Ascending aorta (tissue), 2 donors: ENCODE measurements around the gene KATNB1. TPM values are rescaled to one million over a fixed set of nuclear protein-coding genes. Genes with fewer than 3 reads are reported as not detected.

ENCODE experiments used
- DNase-seq, 2 donors: peaks; one replicate each; pipeline ENCODE4 v3.0.0-alpha.2; 2019; ENCODE audit warnings: low spot score in 2 of 2
- H3K27ac ChIP-seq, 2 donors: fragments of 200-600 bp; sonication (generic); one replicate each; pipeline ENCODE4 v1.5.1; 2016 to 2017; ENCODE audit warnings: mild to moderate bottlenecking in 1 of 2
- H3K27me3 ChIP-seq: fragments of 200-600 bp; sonication (generic); one replicate; pipeline ENCODE4 v1.5.1; 2017
- H3K36me3 ChIP-seq, 2 donors: fragments of 200-600 bp; sonication (generic); one replicate each; pipeline ENCODE4 v1.5.1; 2016
- H3K4me1 ChIP-seq, 2 donors: fragments of 200-600 bp; sonication (generic); one replicate each; pipeline ENCODE4 v1.5.1; 2016 to 2017; ENCODE audit warnings: mild to moderate bottlenecking in 1 of 2
- H3K4me3 ChIP-seq, 2 donors: fragments of 200-600 bp; sonication (generic); one replicate each; pipeline ENCODE4 v1.5.1; 2016 to 2017; ENCODE audit warnings: mild to moderate bottlenecking in 1 of 2
- H3K9me3 ChIP-seq, 2 donors: fragments of 200-600 bp; sonication (generic); one replicate each; pipeline ENCODE4 v1.5.1; 2016
- intact Hi-C: fragments of 100-400 bp; cut with DNase I; formaldehyde crosslinking; loops from one replicate; pipeline ENCODE4 v1.15.1; 2023
- total RNA-seq: library from RNA; depleted of rRNA; stranded (reverse); fragments of >200 nt; gene quantifications from one replicate; pipeline ENCODE4 v1.1.0, GENCODE V29; 2016
- TF ChIP-seq, protein P1 (sequence below), 3 experiments: fragments of 200-600 bp in 2 of 3; fragments of 450-650 bp in 1 of 3; sonication (generic) in 2 of 3; IDR thresholded peaks; one replicate each; pipeline ENCODE4 v1.5.1; 2016 to 2019; ENCODE audit warnings: antibody characterized with exemption in 3 of 3, mild to moderate bottlenecking in 1 of 3, moderate library complexity in 1 of 3

The KATNB1 gene
- total RNA-seq, 1 donor from 2014 or later = 35.3 TPM

DNA sequence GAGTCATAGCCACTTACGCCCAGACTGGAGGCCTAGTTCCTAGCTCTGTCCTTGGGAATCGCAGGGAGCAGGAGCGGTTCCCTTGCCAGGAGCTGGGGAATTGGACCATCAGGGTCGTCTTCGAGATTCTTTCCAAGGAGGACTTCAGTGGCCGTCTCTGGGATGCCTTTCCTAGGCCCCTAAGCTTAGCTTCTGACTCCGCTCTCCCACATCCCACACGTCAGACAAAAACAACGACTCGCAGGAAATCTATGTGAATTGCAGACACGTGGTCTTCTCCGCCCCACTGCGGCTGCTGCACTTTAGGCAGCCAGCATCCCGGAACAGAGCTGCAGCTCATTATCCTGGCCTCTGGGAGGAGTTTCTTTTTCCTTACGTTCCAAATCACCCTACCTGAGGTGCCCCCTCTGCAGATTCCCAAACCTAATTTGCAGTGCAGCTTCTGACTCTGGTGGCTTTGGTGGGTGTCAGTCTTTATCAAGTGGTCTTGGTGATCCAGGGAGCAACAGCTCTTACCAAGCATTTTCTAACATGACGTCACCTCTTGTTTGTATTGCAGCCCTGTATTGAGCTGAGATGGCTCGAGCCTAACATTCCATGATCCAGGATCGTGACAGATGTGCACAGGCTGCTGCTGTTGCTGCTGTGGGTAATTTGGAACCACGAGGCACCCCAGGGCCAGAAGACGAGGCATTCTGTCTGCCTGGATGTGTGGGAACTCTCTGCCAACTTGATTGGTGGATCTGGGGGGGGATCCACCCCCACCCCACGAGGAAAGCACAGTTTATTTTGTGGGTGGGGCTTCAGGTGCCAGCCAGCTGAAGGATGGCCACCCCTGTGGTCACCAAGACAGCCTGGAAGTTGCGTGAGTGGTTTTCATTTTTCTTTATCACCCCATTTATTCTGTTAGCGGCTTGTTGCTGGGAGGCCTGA, 1.1 kb downstream of the KATNB1 start:
- TF ChIP-seq, protein P1, sequence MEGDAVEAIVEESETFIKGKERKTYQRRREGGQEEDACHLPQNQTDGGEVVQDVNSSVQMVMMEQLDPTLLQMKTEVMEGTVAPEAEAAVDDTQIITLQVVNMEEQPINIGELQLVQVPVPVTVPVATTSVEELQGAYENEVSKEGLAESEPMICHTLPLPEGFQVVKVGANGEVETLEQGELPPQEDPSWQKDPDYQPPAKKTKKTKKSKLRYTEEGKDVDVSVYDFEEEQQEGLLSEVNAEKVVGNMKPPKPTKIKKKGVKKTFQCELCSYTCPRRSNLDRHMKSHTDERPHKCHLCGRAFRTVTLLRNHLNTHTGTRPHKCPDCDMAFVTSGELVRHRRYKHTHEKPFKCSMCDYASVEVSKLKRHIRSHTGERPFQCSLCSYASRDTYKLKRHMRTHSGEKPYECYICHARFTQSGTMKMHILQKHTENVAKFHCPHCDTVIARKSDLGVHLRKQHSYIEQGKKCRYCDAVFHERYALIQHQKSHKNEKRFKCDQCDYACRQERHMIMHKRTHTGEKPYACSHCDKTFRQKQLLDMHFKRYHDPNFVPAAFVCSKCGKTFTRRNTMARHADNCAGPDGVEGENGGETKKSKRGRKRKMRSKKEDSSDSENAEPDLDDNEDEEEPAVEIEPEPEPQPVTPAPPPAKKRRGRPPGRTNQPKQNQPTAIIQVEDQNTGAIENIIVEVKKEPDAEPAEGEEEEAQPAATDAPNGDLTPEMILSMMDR (IDR thresholded peaks at IDR 0.05) = no peak
- Histone ChIP-seq H3K4me3 (peak overlapping the region; percentile 82 to 91), H3K27ac (peak overlapping the region; percentile 64 to 68), H3K9me3 (no peaks in the 10 kb centered on the region), H3K4me1 (peaks cover 9 to 18% of the 10 kb centered on the region in 2 donors), H3K36me3 (no peaks in the 10 kb centered on the region), H3K27me3 (no peaks in the 10 kb centered on the region)
- intact Hi-C loops = loop anchor here (10.0 kb wide), 5 partner anchors 292 to 1312 kb away; partner anchors contain the start of genes AMFR, ARL2BP, CIAPIN1 and COQ9
- no peak for DNase-seq

- intact Hi-C loops = loop anchor here (10.0 kb wide), 5 partner anchors 294 to 1314 kb away; partner anchors contain the start of genes AMFR, ARL2BP, CIAPIN1 and COQ9
Observed at GRCh38 chr16:57738844-57739243, 3.3 kb downstream of the KATNB1 start.

GRCh38 chr16:57739756-57740422, 4.3 kb downstream of the KATNB1 start:
- Histone ChIP-seq H3K36me3 (peaks cover 4 to 11% of the 10 kb centered on the region in 2 donors), H3K9me3 (no peaks in the 10 kb centered on the region), H3K27me3 (no peaks in the 10 kb centered on the region), H3K27ac (no peak overlapping the region), H3K4me3 (no peak overlapping the region), H3K4me1 (peaks cover 9 to 13% of the 10 kb centered on the region in 2 donors)
- TF ChIP-seq, protein P1 (IDR thresholded peaks at IDR 0.05) = no peak
- DNase-seq = no peak
- intact Hi-C loops = loop anchor here (10.0 kb wide), 5 partner anchors 295 to 1315 kb away; partner anchors contain the start of genes AMFR, ARL2BP, CIAPIN1 and COQ9

More at GRCh38 chr16:57738844-57739243, 3.3 kb downstream of the KATNB1 start:
- no peak for DNase-seq
- Histone ChIP-seq H3K27me3 (no peaks in the 10 kb centered on the region), H3K4me1 (peaks cover 9 to 18% of the 10 kb centered on the region in 2 donors), H3K27ac (no peak overlapping the region), H3K36me3 (peaks cover 2 to 4% of the 10 kb centered on the region in 2 donors), H3K4me3 (no peak overlapping the region), H3K9me3 (no peaks in the 10 kb centered on the region)
- TF ChIP-seq, protein P1 (IDR thresholded peaks at IDR 0.05) = no peak

DNA sequence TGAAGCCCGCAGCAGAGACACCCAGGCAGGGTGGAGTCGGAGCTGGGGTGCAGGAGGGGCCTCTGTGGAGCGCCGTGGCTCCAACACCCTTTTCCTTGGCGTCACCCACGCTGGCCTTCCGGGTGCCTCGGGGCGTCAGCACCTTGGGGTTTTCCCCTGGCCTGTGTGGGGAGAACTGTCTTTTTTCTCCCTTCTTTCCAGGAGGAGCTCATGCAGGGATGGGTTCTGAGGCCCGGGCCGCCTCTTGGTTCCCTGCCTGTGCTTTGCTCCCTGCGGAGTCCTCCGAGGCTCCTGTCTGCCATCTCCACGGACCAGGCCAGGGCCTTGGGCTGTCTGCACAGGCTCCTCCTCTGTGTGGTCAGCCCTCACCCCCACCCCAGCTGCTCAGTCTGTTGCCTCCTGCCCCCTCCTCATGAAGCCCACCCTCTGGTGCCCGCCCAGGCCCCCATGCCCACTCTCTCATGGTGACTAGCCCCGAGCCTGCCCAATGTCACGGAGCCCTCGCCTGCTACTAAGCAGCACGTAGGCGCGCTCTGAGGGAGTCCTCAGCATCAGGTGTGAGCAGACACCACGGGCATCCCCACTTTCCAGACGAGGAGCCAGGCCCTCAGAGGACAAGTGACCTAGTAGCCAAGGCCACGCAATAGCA, 5.0 kb downstream of the KATNB1 start:
- no peak for DNase-seq
- intact Hi-C loops = no loop called here
- peaks cover 4 to 11% of the 10 kb centered on the region in 2 donors for H3K36me3 ChIP-seq

More for the DNA sequence above, 5.0 kb downstream of the KATNB1 start:
- Histone ChIP-seq H3K9me3 (no peaks in the 10 kb centered on the region), H3K27ac (no peak overlapping the region), H3K4me1 (peaks cover 9 to 13% of the 10 kb centered on the region in 2 donors), H3K4me3 (no peak overlapping the region), H3K27me3 (no peaks in the 10 kb centered on the region)
- TF ChIP-seq, protein P1 (IDR thresholded peaks at IDR 0.05) = no peak
